Measurements from ENCODE around the gene NFX1.

The NFX1 gene

DNA sequence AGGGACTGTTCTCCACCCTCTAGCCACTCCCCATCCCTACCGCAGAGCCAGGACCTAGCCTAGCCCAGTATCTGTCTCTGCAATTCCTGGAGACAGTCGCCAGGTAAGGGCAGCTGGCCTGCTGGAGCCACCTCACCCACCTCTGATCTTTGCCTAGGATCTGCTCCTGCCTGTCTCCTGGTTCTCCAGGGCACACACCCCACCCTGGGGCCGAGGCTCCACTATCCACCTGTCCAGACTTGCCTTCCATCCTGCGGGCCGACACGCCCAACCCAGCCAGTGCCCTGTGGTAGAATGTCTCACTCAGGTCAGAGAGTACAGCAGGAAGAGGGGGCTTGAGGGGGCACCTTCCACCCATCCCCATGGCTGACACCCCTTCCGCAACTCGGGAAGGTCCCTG lies 127.8 kb downstream of the NFX1 start:
- TF ChIP-seq, protein P1, sequence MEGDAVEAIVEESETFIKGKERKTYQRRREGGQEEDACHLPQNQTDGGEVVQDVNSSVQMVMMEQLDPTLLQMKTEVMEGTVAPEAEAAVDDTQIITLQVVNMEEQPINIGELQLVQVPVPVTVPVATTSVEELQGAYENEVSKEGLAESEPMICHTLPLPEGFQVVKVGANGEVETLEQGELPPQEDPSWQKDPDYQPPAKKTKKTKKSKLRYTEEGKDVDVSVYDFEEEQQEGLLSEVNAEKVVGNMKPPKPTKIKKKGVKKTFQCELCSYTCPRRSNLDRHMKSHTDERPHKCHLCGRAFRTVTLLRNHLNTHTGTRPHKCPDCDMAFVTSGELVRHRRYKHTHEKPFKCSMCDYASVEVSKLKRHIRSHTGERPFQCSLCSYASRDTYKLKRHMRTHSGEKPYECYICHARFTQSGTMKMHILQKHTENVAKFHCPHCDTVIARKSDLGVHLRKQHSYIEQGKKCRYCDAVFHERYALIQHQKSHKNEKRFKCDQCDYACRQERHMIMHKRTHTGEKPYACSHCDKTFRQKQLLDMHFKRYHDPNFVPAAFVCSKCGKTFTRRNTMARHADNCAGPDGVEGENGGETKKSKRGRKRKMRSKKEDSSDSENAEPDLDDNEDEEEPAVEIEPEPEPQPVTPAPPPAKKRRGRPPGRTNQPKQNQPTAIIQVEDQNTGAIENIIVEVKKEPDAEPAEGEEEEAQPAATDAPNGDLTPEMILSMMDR (IDR thresholded peaks at IDR 0.05), result no peak

DNA sequence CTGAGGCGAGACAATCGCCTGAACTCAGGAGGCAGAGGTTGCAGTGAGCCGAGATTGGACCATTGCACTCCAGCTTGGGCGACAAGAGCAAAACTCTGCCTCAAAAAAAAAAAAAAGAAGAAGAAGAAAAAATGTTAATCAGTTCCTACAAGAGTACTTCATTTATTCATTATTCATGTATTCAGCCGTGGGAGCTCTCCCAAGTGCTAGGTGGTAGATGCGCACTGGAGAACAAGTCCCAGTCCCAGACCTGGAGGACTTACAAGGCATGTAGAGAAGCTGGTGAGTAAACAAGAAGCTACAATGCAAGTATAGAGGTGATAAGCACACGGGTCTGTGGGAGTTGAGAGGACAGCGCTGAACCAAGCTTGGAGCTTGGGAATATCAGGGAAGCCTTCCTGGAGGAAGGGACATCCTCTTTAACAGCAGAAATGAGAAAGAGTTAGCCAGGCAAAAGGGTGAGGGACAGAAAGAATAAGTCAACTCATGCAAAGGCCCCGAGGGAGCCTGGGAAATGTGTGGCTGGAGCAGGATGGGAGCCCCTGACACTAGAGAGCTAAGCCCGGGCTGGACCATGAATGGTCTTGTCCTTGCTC lies 129.5 kb downstream of the NFX1 start:
- TF ChIP-seq, protein P1 (IDR thresholded peaks at IDR 0.05), result no peak

Measured in LNCAP (cell line).